Suprapubic skin (tissue), 4 donors: ENCODE data around the gene LAMB2. TPM values are rescaled to one million over a fixed set of nuclear protein-coding genes. Genes with fewer than 3 reads are reported as not detected.

ENCODE experiments used
- DNase-seq, 2 donors: peaks; one replicate each; pipeline ENCODE4 v3.0.0-alpha.2; 2019; ENCODE audit warnings: low spot score in 2 of 2
- H3K27ac ChIP-seq: fragments of 200-600 bp; sonication (generic); one replicate; pipeline ENCODE4 v1.5.1; 2019
- H3K27me3 ChIP-seq: fragments of 200-600 bp; sonication (generic); one replicate; pipeline ENCODE4 v1.5.1; 2019
- H3K36me3 ChIP-seq: fragments of 200-600 bp; sonication (generic); one replicate; pipeline ENCODE4 v1.5.1; 2019
- H3K4me1 ChIP-seq: fragments of 200-600 bp; sonication (generic); one replicate; pipeline ENCODE4 v1.5.1; 2019
- H3K4me3 ChIP-seq: fragments of 200-600 bp; sonication (generic); one replicate; pipeline ENCODE4 v1.5.1; 2019; ENCODE audit warnings: mild to moderate bottlenecking
- H3K9me3 ChIP-seq: fragments of 200-600 bp; sonication (generic); one replicate; pipeline ENCODE4 v1.5.1; 2019
- EP300 ChIP-seq: sonication (generic); formaldehyde crosslinking; IDR thresholded peaks from one replicate; pipeline ENCODE4 v1.6.1; 2017; ENCODE audit warnings: antibody characterized with exemption
- POLR2A ChIP-seq, 2 donors: fragments of 450-650 bp; IDR thresholded peaks; one replicate each; pipeline ENCODE4 v1.6.1; 2017; ENCODE audit warnings: antibody characterized with exemption in 2 of 2, mild to moderate bottlenecking in 2 of 2, moderate library complexity in 2 of 2
- POLR2AphosphoS5 ChIP-seq, 3 donors: sonication (generic); formaldehyde crosslinking; IDR thresholded peaks; one replicate each; pipeline ENCODE4 v1.6.1; 2017; ENCODE audit warnings: antibody characterized with exemption in 3 of 3
- WGBS: methylation state at CpG from one replicate; pipeline ENCODE4 v1.1.5; 2018; 5-methylcytosine and 5-hydroxymethylcytosine counted together
- total RNA-seq, 4 donors: library from RNA; depleted of rRNA; stranded (reverse); fragments of >200 nt; gene quantifications; one replicate each; pipeline ENCODE4 v1.1.0, GENCODE V29; 2016
- TF ChIP-seq, protein P1 (sequence below), 2 donors: fragments of 200-600 bp in 1 of 2; fragments of 450-650 bp in 1 of 2; sonication (generic) in 1 of 2; IDR thresholded peaks; one replicate each; pipeline ENCODE4 v1.5.1; 2016 to 2019; ENCODE audit warnings: antibody characterized with exemption in 2 of 2, mild to moderate bottlenecking in 1 of 2, moderate library complexity in 1 of 2

LAMB2 gene
- total RNA-seq, 4 donors from 2014 or later: 333 to 563 (median 501) TPM

DNA sequence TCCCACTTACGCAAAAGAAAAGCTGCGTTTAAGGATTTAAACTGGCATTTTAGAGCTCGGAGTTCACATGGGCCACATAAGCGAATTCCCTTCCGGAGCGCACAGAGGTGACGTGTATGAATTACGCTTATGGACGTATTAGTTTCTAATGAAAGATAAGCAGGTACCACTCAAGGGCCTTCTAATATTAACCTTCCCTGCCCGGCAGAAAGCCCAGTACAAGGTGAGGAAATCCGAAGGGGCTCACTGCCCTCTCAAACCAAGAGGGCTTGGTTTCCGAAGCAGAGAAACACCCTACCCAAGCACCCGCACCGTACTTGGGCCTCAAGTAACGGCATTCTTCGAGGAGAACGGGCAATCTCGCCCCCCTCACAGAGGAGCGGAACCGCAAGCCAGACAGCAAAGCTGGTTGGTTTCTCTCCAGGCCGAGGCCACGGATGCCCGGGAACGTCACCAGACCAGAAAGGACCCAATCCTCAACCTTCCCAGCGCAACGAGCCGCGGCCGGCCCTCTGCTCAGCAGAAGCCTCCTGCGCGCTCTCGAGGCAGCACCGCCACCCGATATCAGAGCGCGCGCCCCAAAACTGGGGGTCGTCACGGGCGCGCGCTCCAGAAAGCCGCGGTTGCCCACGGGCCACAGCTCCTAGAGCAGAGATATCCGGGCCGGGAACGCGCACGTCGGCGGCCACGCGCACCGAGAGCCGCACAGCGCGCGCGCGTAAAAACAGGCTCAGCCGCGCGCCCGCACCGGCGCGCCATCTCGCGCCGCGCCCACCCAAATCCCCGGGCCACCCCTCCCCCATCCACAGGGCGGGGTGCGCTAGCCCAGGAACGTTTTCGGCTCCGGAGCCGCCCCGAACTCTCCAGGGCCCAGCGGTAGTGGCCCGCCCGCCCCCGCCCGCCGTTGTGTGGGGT is 39.7 kb downstream of the LAMB2 start:
- H3K4me1 ChIP-seq: peaks cover 43% of the 10 kb centered on the region

GRCh38 chr3:49081429-49081828 is 51.4 kb downstream of the LAMB2 start:
- peaks cover 23% of the 10 kb centered on the region for H3K36me3 ChIP-seq
- H3K27me3 ChIP-seq: no peaks in the 10 kb centered on the region
- peaks cover 4% of the 10 kb centered on the region for H3K4me1 ChIP-seq
- H3K27ac ChIP-seq: no peak overlapping the region
- TF ChIP-seq POLR2A (IDR thresholded peaks at IDR 0.05): no peak
- no peak for TF ChIP-seq POLR2AphosphoS5 (IDR thresholded peaks at IDR 0.05)
- no peak for TF ChIP-seq EP300
- TF ChIP-seq, protein P1, sequence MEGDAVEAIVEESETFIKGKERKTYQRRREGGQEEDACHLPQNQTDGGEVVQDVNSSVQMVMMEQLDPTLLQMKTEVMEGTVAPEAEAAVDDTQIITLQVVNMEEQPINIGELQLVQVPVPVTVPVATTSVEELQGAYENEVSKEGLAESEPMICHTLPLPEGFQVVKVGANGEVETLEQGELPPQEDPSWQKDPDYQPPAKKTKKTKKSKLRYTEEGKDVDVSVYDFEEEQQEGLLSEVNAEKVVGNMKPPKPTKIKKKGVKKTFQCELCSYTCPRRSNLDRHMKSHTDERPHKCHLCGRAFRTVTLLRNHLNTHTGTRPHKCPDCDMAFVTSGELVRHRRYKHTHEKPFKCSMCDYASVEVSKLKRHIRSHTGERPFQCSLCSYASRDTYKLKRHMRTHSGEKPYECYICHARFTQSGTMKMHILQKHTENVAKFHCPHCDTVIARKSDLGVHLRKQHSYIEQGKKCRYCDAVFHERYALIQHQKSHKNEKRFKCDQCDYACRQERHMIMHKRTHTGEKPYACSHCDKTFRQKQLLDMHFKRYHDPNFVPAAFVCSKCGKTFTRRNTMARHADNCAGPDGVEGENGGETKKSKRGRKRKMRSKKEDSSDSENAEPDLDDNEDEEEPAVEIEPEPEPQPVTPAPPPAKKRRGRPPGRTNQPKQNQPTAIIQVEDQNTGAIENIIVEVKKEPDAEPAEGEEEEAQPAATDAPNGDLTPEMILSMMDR (IDR thresholded peaks at IDR 0.05): no peak
- H3K9me3 ChIP-seq: no peaks in the 10 kb centered on the region
- no peak for DNase-seq
- H3K4me3 ChIP-seq: no peak overlapping the region
- 81% methylated on average over 8 of the region's 8 CpGs for WGBS

More for the DNA sequence above, 39.7 kb downstream of the LAMB2 start:
- no peaks in the 10 kb centered on the region for H3K27me3 ChIP-seq
- no peaks in the 10 kb centered on the region for H3K9me3 ChIP-seq
- TF ChIP-seq POLR2AphosphoS5 (IDR thresholded peaks at IDR 0.05) (no peak), POLR2A (IDR thresholded peaks at IDR 0.05) (no peak), EP300 (no peak)
- TF ChIP-seq, protein P1 (IDR thresholded peaks at IDR 0.05): no peak
- H3K27ac ChIP-seq: peak overlapping the region; percentile 98
- peak overlapping the region; percentile 81 for H3K4me3 ChIP-seq
- WGBS: under 1% methylated on average over 23 of the region's 86 CpGs
- peak; percentile 83 to 85 for DNase-seq
- peaks cover 15% of the 10 kb centered on the region for H3K36me3 ChIP-seq

DNA sequence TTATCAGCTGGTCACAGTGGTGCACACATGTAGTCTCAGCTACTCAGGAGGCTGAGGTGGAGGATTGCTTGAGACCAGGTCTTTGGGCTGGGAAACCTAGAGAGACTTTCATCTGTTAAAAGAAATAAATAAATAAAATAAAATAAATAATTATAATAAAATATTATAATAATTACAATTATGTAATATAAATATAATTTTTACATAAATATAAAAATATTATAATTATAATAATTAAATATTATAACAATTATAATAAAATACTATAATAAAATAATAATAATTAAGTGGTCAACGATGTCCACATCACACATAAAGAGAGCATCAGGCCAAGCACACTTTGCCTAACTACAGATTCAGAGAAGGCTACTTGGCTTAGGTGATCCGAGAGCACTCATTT is 53.6 kb downstream of the LAMB2 start:
- Histone ChIP-seq H3K36me3 (peaks cover 45% of the 10 kb centered on the region), H3K4me1 (peaks cover 4% of the 10 kb centered on the region), H3K27ac (no peak overlapping the region), H3K27me3 (no peaks in the 10 kb centered on the region), H3K9me3 (no peaks in the 10 kb centered on the region), H3K4me3 (no peak overlapping the region)
- TF ChIP-seq, protein P1 (IDR thresholded peaks at IDR 0.05): no peak
- TF ChIP-seq POLR2AphosphoS5 (IDR thresholded peaks at IDR 0.05) (no peak), EP300 (no peak), POLR2A (IDR thresholded peaks at IDR 0.05) (no peak)
- 95% methylated on average over 2 of the region's 2 CpGs for WGBS
- no peak for DNase-seq

- DNase-seq: no peak
- WGBS: 92% methylated on average over 4 of the region's 4 CpGs
- no peak overlapping the region for H3K27ac ChIP-seq
- H3K36me3 ChIP-seq: peaks cover 71% of the 10 kb centered on the region
- TF ChIP-seq EP300 (no peak), POLR2AphosphoS5 (IDR thresholded peaks at IDR 0.05) (no peak)
- H3K4me3 ChIP-seq: no peak overlapping the region
- H3K27me3 ChIP-seq: no peaks in the 10 kb centered on the region
- H3K4me1 ChIP-seq: peaks cover 4% of the 10 kb centered on the region
- H3K9me3 ChIP-seq: no peaks in the 10 kb centered on the region
These were observed 56.2 kb downstream of the LAMB2 start for GRCh38 chr3:49076646-49077045.

- TF ChIP-seq POLR2A (IDR thresholded peaks at IDR 0.05) (no peak), EP300 (no peak), POLR2AphosphoS5 (IDR thresholded peaks at IDR 0.05) (no peak)
- TF ChIP-seq, protein P1 (IDR thresholded peaks at IDR 0.05): no peak
- Histone ChIP-seq H3K4me3 (no peak overlapping the region), H3K27me3 (no peaks in the 10 kb centered on the region), H3K9me3 (no peaks in the 10 kb centered on the region), H3K4me1 (no peaks in the 10 kb centered on the region), H3K36me3 (peaks cover 76% of the 10 kb centered on the region), H3K27ac (no peak overlapping the region)
- 94% methylated on average over 13 of the region's 13 CpGs for WGBS
- no peak for DNase-seq
These were observed 56.7 kb downstream of the LAMB2 start for GRCh38 chr3:49076116-49076515.

Other genes with a start within 250 kb of the LAMB2 start
- 10 to 100 TPM; 11.3 to 23.7 (median 17.9) TPM for gene SLC25A20, start 234.2 kb downstream of the LAMB2 start, total RNA-seq
- 100 to 1,000 TPM in 1 of 4 donors, 10 to 100 TPM in 3; 57.9 to 148 (median 61.8) TPM for gene ARIH2, start 214.2 kb downstream of the LAMB2 start, total RNA-seq
- 10 to 100 TPM; 18.5 to 57.2 (median 27.9) TPM for gene P4HTM, start 142.8 kb downstream of the LAMB2 start, total RNA-seq
- 100 to 1,000 TPM in 1 of 4 donors, 10 to 100 TPM in 3; 49.1 to 105 (median 55.5) TPM for gene WDR6, start 125.7 kb downstream of the LAMB2 start, total RNA-seq
- gene DALRD3, start 114.5 kb downstream of the LAMB2 start, total RNA-seq: 10 to 100 TPM; 44.3 to 55.4 (median 50.7) TPM
- 100 to 1,000 TPM in 1 of 4 donors, 10 to 100 TPM in 3; 45.0 to 104 (median 63.1) TPM for gene NDUFAF3, start 110.9 kb downstream of the LAMB2 start, total RNA-seq
- gene IMPDH2, start 103.7 kb downstream of the LAMB2 start, total RNA-seq: 100 to 1,000 TPM; 184 to 355 (median 229) TPM
- 100 to 1,000 TPM in 2 of 4 donors, 10 to 100 TPM in 2; 85.8 to 187 (median 115) TPM for gene QRICH1, start 39.0 kb downstream of the LAMB2 start, total RNA-seq
- gene QARS1, start 28.3 kb downstream of the LAMB2 start, total RNA-seq: 100 to 1,000 TPM; 297 to 451 (median 380) TPM
- 10 to 100 TPM; 46.1 to 82.1 (median 76.0) TPM for gene USP19, start 12.2 kb downstream of the LAMB2 start, total RNA-seq
- gene CCDC71, start 33.3 kb upstream of the LAMB2 start, total RNA-seq: 10 to 100 TPM; 29.0 to 48.2 (median 35.3) TPM
- 10 to 100 TPM; 53.1 to 63.6 (median 59.3) TPM for gene KLHDC8B, start 38.5 kb upstream of the LAMB2 start, total RNA-seq
- 1 to 10 TPM; 5.9 to 9.0 (median 8.5) TPM for gene C3orf62, start 144.2 kb upstream of the LAMB2 start, total RNA-seq
- 10 to 100 TPM; 29.1 to 76.8 (median 35.5) TPM for gene USP4, start 207.0 kb upstream of the LAMB2 start, total RNA-seq
- gene GPX1, start 225.3 kb upstream of the LAMB2 start, total RNA-seq: 100 to 1,000 TPM; 115 to 130 (median 122) TPM